Stimulated activated CD8-positive, alpha-beta memory T cell treated with anti-CD3 and anti-CD28 coated beads, Interleukin-12 subunit alpha, Interleukin-12 subunit beta, amount 100 ng/mL, for 24 hours (primary cell): ENCODE measurements around the gene MEG3.

Source experiments
- DNase-seq: peaks from one replicate; pipeline ENCODE4 v3.0.0-alpha.2; 2020; ENCODE audit errors: extremely low read depth

The MEG3 gene

GRCh38 chr14:100895411-100895810, 69.5 kb downstream of the MEG3 start:
- DNase-seq: no peak

GRCh38 chr14:100896369-100897060, 70.6 kb downstream of the MEG3 start:
- no peak for DNase-seq

DNA sequence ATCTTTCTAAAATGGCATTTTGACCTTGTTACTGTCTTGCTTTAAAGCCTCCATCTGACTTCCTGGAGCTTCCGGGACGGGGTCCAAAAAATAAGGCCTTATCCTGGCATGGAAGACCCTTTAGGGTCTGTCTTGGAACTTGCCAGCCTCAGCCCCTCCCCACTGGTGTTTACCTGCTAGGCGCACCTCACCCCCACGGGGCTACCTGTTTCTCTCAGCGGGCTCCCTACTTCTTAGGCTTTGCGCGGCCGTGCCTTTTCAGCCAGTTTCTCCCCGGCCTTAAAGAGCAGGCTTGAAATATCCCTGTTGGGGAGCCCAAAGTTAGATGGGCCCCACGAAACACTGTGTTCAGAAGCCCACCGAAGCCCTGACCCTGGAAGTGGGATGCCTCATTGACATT, 72.5 kb downstream of the MEG3 start:
- DNase-seq: no peak

- DNase-seq: no peak
Observed at GRCh38 chr14:100898935-100899883, 73.3 kb downstream of the MEG3 start.

DNA sequence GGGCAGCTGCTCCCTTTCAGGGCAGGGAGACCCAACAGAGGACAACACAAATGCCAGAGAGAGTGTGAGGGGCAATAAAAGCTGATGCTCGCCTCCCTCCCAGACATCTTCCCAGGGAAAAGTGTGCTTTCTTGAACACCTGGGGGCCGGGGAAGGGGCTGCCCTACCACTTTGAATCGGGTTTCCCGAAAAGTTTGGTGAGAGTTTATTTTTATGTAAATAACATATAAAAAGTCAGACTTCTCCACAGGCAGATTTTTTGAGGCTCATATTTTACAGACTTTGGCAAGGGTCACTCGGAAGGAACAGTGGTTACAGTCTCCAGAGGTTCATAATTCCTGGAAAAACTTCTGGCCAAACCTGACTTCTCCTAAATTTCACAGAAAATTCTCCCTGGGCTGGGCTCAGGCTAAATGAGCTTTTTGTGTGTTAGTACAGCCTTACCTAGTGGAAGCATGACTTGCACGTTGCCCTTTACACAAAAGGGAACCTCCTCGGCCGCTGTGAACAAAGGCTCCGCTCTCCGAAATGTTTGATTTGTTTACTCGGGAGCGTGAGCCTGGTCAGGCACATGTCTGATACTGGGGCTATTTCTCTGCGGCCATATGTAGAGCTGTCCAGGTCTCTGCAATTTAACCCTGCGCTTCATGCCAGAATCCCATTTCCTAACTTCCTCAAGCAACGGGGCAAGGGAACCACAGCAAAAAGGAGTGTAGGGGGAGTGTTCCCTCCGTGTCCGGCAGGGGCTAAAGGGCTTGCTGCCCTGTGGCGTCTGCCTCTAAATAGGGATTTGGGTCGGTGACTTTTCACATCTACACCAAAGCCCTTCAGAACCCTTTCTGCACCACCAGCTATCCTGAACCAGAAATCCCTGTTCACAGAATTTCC, 74.2 kb downstream of the MEG3 start:
- no peak for DNase-seq

- no peak for DNase-seq
Observed at GRCh38 chr14:100900837-100901390, 75.0 kb downstream of the MEG3 start.

DNA sequence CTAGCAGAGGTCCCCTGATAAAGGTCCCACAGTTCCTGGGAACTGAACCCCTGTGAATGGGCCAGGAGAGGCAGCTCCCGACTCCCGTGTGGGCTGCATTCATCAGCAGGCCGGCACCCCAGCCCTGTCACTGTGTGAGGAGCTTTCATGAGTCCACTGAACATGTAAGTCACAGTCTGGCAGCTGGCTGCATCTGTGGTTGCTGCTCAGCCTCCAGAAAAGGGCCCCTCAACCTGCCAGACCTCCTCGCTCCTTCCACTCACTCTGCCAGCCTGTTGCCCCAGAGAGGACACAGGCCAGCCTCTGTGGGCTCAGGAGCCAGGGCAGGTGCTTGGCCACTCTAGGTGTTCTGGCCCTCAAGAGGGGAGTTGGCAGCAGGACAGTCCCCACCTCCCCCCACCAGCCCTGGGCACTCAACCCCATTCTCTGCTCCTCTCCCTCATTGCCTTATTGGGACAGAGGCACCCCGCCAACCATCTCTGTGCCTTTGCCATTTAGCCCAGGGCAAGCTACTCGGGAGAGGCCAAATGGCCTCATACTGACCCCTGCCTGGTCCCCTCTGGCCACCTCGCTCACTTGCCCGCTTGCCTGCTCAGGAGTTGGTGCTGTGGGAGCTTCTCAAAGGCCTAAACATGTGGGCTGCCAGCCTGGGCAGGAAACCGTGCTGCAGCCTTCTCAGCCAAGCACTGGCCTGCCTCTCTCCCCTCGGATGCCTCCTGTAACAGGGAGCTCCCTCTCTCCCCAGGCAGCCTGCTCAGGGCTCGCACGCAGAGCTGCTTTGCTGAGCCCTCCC, 75.7 kb downstream of the MEG3 start:
- no peak for DNase-seq

- DNase-seq: no peak
Observed at GRCh38 chr14:100902295-100903133, 76.6 kb downstream of the MEG3 start.

GRCh38 chr14:100903134-100903468, 77.2 kb downstream of the MEG3 start:
- no peak for DNase-seq

GRCh38 chr14:100903672-100904185, 77.8 kb downstream of the MEG3 start, which contains the start of gene RTL1:
RTL1 (minus strand) TSS chr14:100903722; CDS start chr14:100884788, 18,934 bp downstream.
- no peak for DNase-seq

GRCh38 chr14:100904307-100905087, 78.6 kb downstream of the MEG3 start:
- no peak for DNase-seq

GRCh38 chr14:100905166-100905565, 79.2 kb downstream of the MEG3 start:
- no peak for DNase-seq

GRCh38 chr14:100906420-100906819, 80.5 kb downstream of the MEG3 start:
- DNase-seq: no peak

DNA sequence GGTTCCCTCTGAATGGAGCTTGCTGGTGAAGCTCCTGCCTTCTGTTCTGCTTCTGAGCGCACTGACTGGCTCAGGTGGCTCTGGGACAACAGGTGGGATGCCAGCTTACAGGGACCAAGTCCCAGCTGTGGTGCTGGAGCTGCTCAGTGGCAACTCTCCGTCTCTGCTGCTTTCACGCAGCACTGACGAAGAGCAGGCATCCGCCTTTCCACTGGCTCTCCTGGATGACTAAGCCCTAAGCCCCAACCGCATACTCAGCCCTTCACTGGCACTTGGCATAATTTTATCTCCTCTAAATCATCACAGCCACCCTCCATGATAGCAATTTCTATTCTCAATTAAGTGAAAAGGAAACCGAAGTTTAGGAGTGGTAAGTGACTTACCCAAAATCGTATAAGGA, 81.3 kb downstream of the MEG3 start:
- no peak for DNase-seq

- DNase-seq: no peak
Observed at GRCh38 chr14:100909439-100909838, 83.5 kb downstream of the MEG3 start.
